Gastroesophageal sphincter (tissue), 4 donors: ENCODE measurements around the gene PURA. TPM values are rescaled to one million over a fixed set of nuclear protein-coding genes. Genes with fewer than 3 reads are reported as not detected.

Experiments
- ATAC-seq: fragments of 150-250 bp; one replicate; pipeline ENCODE4 v1.9.1; 2016; ENCODE audit warnings: mild to moderate bottlenecking, moderate library complexity
- H3K27ac ChIP-seq, 4 donors: fragments of 200-600 bp; sonication (generic) in 3 of 4; 1 replicate in 3 of 4; 2 replicates in 1 of 4; pipeline ENCODE4 v1.5.1; 2016 to 2019
- H3K27me3 ChIP-seq: fragments of 200-600 bp; sonication (generic); one replicate; pipeline ENCODE4 v1.5.1; 2019
- H3K36me3 ChIP-seq, 2 donors: fragments of 200-600 bp; sonication (generic); one replicate each; pipeline ENCODE4 v1.5.1; 2019; ENCODE audit warnings: control low read depth in 1 of 2
- H3K4me1 ChIP-seq, 3 donors: fragments of 200-600 bp; sonication (generic); 1 replicate in 2 of 3; 2 replicates in 1 of 3; pipeline ENCODE4 v1.5.1; 2016 to 2019; ENCODE audit warnings: control low read depth in 2 of 3
- H3K4me3 ChIP-seq, 2 donors: fragments of 200-600 bp; sonication (generic); one replicate each; pipeline ENCODE4 v1.5.1; 2019; ENCODE audit warnings: mild to moderate bottlenecking in 1 of 2, moderate library complexity in 1 of 2
- H3K9me3 ChIP-seq, 3 donors: fragments of 200-600 bp; sonication (generic); one replicate each; pipeline ENCODE4 v1.5.1; 2017 to 2019; ENCODE audit warnings: control low read depth in 2 of 3
- EP300 ChIP-seq: sonication (generic); formaldehyde crosslinking; IDR thresholded peaks from one replicate; pipeline ENCODE4 v1.6.1; 2017; ENCODE audit warnings: antibody characterized with exemption, mild to moderate bottlenecking
- POLR2A ChIP-seq, 2 donors: fragments of 450-650 bp; IDR thresholded peaks; one replicate each; pipeline ENCODE4 v1.6.1; 2017; ENCODE audit warnings: antibody characterized with exemption in 2 of 2, mild to moderate bottlenecking in 2 of 2, moderate library complexity in 1 of 2
- POLR2AphosphoS5 ChIP-seq: sonication (generic); formaldehyde crosslinking; IDR thresholded peaks from one replicate; pipeline ENCODE4 v1.6.1; 2017; ENCODE audit warnings: antibody characterized with exemption
- WGBS, 2 donors: methylation state at CpG; one replicate each; pipeline ENCODE4 v1.1.5; 2018; ENCODE audit warnings: low coverage in 1 of 2; 5-methylcytosine and 5-hydroxymethylcytosine counted together
- total RNA-seq, 4 donors: library from RNA; depleted of rRNA; stranded (reverse); fragments of >200 nt; gene quantifications; one replicate each; pipeline ENCODE4 v1.1.0, GENCODE V29; 2016
- TF ChIP-seq, protein P1 (sequence below), 4 experiments: fragments of 200-600 bp in 2 of 4; fragments of 450-650 bp in 2 of 4; sonication (generic) in 1 of 4; IDR thresholded peaks; one replicate each; pipeline ENCODE4 v1.5.1; 2017 to 2019; ENCODE audit warnings: antibody characterized with exemption in 4 of 4, mild to moderate bottlenecking in 2 of 4, moderate library complexity in 2 of 4

The PURA gene
- total RNA-seq = 10 to 100 TPM; 38.0 to 61.0 (median 49.1) TPM

DNA sequence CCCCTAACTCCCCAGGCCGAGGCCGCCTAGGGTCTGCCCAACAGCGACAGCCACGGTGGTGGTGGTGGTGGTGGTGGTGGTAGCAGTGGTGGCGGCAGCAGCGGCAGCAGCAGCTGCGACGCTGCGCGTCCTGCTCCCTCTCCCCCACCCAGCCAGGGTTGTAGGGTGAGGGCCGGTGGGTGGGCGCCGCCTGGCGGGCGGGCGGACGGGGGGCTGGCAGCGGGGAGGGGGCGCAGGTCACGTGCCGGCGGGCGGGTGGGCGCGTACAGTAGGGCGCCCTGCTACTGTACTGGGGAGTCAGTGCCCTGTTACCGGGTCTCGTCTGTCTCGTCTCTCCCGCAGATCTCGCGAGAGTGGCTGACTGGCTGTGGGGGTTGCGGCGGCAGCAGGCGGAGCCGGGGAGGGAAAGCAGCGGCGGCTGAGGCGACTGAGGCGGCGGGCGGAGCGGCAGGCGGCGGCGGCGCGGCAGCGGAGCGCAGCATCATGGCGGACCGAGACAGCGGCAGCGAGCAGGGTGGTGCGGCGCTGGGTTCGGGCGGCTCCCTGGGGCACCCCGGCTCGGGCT lies at the start of gene PURA:
PURA (plus strand) TSS at position 411 of the 565 bp plus-strand sequence; CDS start at position 484, 73 bp downstream.
- WGBS, 2 donors = no CpG with 5 or more reads among the region's 60 CpGs
- Histone ChIP-seq H3K9me3 (no peaks in the 10 kb centered on the region), H3K27me3 (no peaks in the 10 kb centered on the region), H3K36me3 (no peaks in the 10 kb centered on the region), H3K27ac (peak within 1 kb of the TSS; percentile 82 to 96 (median 93)), H3K4me3 (peak within 1 kb of the TSS; percentile 81 to 88), H3K4me1 (peaks cover 2 to 90% (median 35%) of the 10 kb centered on the region in 3 donors)
- ATAC-seq = peak; percentile 93
- TF ChIP-seq, protein P1, sequence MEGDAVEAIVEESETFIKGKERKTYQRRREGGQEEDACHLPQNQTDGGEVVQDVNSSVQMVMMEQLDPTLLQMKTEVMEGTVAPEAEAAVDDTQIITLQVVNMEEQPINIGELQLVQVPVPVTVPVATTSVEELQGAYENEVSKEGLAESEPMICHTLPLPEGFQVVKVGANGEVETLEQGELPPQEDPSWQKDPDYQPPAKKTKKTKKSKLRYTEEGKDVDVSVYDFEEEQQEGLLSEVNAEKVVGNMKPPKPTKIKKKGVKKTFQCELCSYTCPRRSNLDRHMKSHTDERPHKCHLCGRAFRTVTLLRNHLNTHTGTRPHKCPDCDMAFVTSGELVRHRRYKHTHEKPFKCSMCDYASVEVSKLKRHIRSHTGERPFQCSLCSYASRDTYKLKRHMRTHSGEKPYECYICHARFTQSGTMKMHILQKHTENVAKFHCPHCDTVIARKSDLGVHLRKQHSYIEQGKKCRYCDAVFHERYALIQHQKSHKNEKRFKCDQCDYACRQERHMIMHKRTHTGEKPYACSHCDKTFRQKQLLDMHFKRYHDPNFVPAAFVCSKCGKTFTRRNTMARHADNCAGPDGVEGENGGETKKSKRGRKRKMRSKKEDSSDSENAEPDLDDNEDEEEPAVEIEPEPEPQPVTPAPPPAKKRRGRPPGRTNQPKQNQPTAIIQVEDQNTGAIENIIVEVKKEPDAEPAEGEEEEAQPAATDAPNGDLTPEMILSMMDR (IDR thresholded peaks at IDR 0.05) = peak in 1 of 4 experiments; percentile 50
- TF ChIP-seq EP300 = no peak
- peak; percentile 58 for TF ChIP-seq POLR2AphosphoS5
- peak; percentile 76 to 77 for TF ChIP-seq POLR2A (IDR thresholded peaks at IDR 0.05)

DNA sequence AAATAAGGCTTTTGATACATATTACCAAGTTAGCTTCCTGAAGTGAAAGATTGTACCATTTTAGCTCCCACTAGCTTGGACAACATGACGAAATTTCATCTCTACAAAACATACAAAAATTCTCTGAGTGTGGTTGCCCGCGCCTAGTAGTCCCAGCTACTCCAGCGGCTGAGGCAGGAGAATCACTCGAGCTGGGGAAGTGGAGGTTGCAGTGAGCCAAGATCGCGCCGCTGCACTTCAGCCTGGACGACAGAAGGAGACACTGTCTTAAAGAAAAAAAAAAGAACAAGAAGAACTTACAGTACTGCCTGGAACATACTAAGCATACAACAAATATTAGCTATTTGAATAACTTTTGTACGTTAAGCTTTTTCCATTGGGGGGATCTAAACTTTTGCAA lies 41.1 kb upstream of the PURA start:
- 39 to 41% methylated on average over 10 of the region's 10 CpGs for WGBS, 2 donors
- Histone ChIP-seq H3K9me3 (no peaks in the 10 kb centered on the region), H3K27me3 (no peaks in the 10 kb centered on the region), H3K4me3 (no peak overlapping the region), H3K36me3 (no peaks in the 10 kb centered on the region), H3K4me1 (peaks cover 0 to 3% (median 0%) of the 10 kb centered on the region in 3 donors), H3K27ac (no peak overlapping the region)
- TF ChIP-seq POLR2A (IDR thresholded peaks at IDR 0.05) (no peak), EP300 (no peak), POLR2AphosphoS5 (no peak)
- TF ChIP-seq, protein P1 (IDR thresholded peaks at IDR 0.05) = no peak
- ATAC-seq = no peak

DNA sequence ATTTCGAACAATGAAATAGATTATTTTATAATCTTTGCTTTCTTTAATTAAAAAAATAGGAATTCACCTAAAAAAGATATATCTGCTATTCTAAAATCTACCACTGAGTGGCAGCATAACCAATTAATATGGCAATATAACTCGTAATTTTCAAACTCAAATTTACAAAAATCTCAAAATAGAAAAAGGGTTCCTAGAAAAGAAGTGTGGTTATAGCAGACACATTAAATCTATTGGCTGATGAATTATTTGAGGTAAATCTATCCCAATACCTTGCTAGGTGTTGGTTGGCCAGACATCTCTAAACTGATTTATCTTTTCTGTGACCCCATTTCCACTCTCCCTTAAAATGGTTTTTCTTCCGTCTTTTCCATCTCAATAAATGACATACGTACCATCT lies 40.6 kb upstream of the PURA start:
- Histone ChIP-seq H3K4me1 (peaks cover 0 to 3% (median 0%) of the 10 kb centered on the region in 3 donors), H3K27me3 (no peaks in the 10 kb centered on the region), H3K36me3 (no peaks in the 10 kb centered on the region), H3K4me3 (no peak overlapping the region), H3K27ac (no peak overlapping the region), H3K9me3 (no peaks in the 10 kb centered on the region)
- WGBS, 2 donors = 10 to 12% methylated on average over 4 of the region's 4 CpGs
- TF ChIP-seq, protein P1 (IDR thresholded peaks at IDR 0.05) = peak; percentile 64 to 77 (median 66)
- TF ChIP-seq EP300 = no peak
- TF ChIP-seq POLR2A (IDR thresholded peaks at IDR 0.05) = no peak
- ATAC-seq = no peak

DNA sequence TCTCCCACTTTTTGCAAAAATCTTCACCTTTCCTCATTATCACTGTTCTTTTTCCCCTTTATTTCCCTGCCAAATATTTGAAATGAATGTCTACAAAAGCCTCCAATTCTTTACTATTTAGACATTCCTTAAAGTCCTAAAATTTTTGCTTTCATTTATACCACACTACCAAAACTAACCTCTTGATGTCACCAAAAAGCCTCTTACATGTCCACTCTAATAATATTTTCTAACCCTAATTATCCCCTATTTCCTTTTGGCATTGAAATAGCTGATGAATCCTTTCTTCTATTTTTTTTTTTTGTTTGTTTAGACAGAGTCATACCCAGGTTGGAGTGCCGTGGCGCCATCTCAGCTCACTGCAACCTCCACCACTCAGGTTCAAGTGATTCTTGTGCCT lies 38.5 kb upstream of the PURA start:
- WGBS, 2 donors = 40 to 58% methylated on average over 2 of the region's 2 CpGs

DNA sequence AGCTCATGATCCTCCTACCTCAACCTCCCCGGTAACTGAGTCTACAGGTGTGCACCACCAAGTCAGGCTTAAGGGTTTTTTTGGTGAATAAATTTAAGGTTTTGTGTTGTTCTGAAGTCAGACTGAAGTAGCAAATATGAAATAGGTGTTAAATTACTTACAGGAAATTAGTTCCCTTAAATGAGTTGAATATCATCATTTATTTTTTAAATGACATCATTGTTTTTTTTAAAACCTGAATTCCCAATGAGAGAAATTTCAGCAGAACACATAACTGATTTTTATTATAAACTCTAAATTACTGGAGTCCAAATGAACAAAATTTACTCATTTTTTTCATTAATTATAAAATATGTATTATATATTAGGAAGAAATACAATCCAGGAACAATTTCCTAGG lies 37.8 kb upstream of the PURA start:
- Histone ChIP-seq H3K9me3 (no peaks in the 10 kb centered on the region), H3K4me3 (no peak overlapping the region), H3K36me3 (no peaks in the 10 kb centered on the region), H3K27ac (no peak overlapping the region), H3K4me1 (peaks cover 0 to 3% (median 0%) of the 10 kb centered on the region in 3 donors), H3K27me3 (no peaks in the 10 kb centered on the region)
- TF ChIP-seq POLR2A (IDR thresholded peaks at IDR 0.05) (no peak), POLR2AphosphoS5 (no peak), EP300 (no peak)
- TF ChIP-seq, protein P1 (IDR thresholded peaks at IDR 0.05) = no peak
- no peak for ATAC-seq
- 80 to 82% methylated on average over 1 of the region's 1 CpG for whole genome bisulfite sequencing, 2 donors

More for the DNA sequence above, 38.5 kb upstream of the PURA start:
- Histone ChIP-seq H3K27ac (no peak overlapping the region), H3K36me3 (no peaks in the 10 kb centered on the region), H3K4me3 (no peak overlapping the region), H3K27me3 (no peaks in the 10 kb centered on the region), H3K4me1 (peaks cover 0 to 3% (median 0%) of the 10 kb centered on the region in 3 donors), H3K9me3 (no peaks in the 10 kb centered on the region)
- no peak for TF ChIP-seq EP300
- TF ChIP-seq, protein P1 (IDR thresholded peaks at IDR 0.05) = peak in 2 of 4 experiments; percentile 5 to 12
- no peak for ATAC-seq
